Activated CD8-positive, alpha-beta T cell treated with anti-CD3 and anti-CD28 coated beads for 36 hours (primary cell): ENCODE data around the gene CAMSAP2. TPM values are rescaled to one million over a fixed set of nuclear protein-coding genes. Genes with fewer than 3 reads are reported as not detected.
"Not testable (repeated sequence)": the region's sequence is repeated elsewhere in the genome, so short reads cannot be mapped to it uniquely, and the experiment has no call there.

Experiments
- ATAC-seq: fragments of 200-7000 bp; cut with Tn5 transposase; one replicate; pipeline ENCODE4 v1.10.0; 2021; ENCODE audit warnings: mild to moderate bottlenecking, moderate library complexity
- CTCF ChIA-PET: fragments of 350-600 bp; sonication (Branson Sonifier 250); formaldehyde crosslinking; loops from one replicate; lab custom pipeline; 2021; ENCODE audit warnings: antibody characterized with exemption; lab: Charles Lee
- POLR2A ChIA-PET: fragments of 350-600 bp; sonication (Branson Sonifier 250); formaldehyde crosslinking; loops from one replicate; lab custom pipeline; 2021; ENCODE audit warnings: antibody characterized with exemption; lab: Charles Lee
- DNase-seq: peaks from one replicate; pipeline ENCODE4 v3.0.0-alpha.2; 2020
- H3K27ac Mint-ChIP-seq: one replicate; pipeline ENCODE4 v1.8.0; 2021; ENCODE audit warnings: mild to moderate bottlenecking, mixed read lengths
- H3K27me3 Mint-ChIP-seq: one replicate; pipeline ENCODE4 v1.8.0; 2021; ENCODE audit warnings: mixed read lengths
- H3K36me3 Mint-ChIP-seq: one replicate; pipeline ENCODE4 v1.8.0; 2021; ENCODE audit warnings: low read depth, mixed read lengths
- H3K4me1 Mint-ChIP-seq: one replicate; pipeline ENCODE4 v1.8.0; 2021; ENCODE audit warnings: low read depth, mixed read lengths
- H3K4me3 Mint-ChIP-seq: one replicate; pipeline ENCODE4 v1.8.0; 2021; ENCODE audit warnings: mild to moderate bottlenecking, moderate library complexity, mixed read lengths
- H3K9me3 Mint-ChIP-seq: one replicate; pipeline ENCODE4 v1.8.0; 2021; ENCODE audit warnings: mixed read lengths
- intact Hi-C: fragments of 100-400 bp; cut with micrococcal nuclease; formaldehyde crosslinking; loops from one replicate; pipeline ENCODE4 v1.10.0; 2022
- total RNA-seq, 2 experiments: library from RNA; stranded (reverse); gene quantifications; one replicate each; pipeline ENCODE4 v1.2.3, GENCODE V29; 2021
- TF ChIP-seq, protein P1 (sequence below): fragments of 200-600 bp; IDR thresholded peaks from one replicate; pipeline ENCODE4 v1.8.0; 2022; ENCODE audit warnings: antibody characterized with exemption, mild to moderate bottlenecking

Gene CAMSAP2
- total RNA-seq, 2 experiments from 2014 or later: 1.8 to 2.1 TPM

DNA sequence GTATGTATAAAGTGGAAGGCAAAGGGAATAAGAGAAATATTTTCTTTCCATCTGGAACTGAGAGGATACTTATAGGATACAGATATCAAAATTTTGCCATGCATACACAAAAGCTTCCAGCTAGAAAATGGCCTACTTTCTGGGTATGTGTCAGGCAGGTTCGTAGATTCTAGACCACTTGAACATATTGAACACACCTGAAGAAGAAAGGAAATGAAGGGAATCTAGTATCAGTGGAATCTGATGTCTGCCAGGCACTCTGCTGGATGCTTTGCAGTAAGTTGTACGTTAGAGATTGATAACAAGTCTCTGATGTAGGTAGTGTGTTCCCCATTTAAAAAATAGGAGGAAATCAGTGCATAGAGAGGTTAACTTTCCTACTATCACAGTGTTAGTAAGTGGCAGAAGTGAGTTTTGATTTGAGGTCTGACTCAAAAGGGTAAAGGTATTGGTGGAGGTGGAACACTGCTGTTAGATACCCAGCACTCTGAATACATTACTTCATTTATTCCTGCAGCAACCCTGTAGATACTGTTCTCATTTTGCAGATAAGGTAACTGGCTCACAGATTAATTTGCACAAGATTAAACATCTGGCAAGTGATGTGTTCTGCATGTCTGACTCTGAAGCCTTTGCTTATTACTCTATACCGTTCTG is 3.0 kb downstream of the CAMSAP2 start:
- ChIA-PET POLR2A (no interaction called here), CTCF (interaction anchor here (0.8 kb wide), 1 partner anchor 119 kb away, joined by 4 read pairs; no protein-coding TSS in a partner anchor)
- no peaks in the 10 kb centered on the region for H3K36me3 Mint-ChIP-seq
- DNase-seq (no peak), ATAC-seq (no peak)
- peaks cover 33% of the 10 kb centered on the region for H3K4me1 Mint-ChIP-seq
- no peak overlapping the region for H3K4me3 Mint-ChIP-seq
- intact Hi-C loops: loop anchor here (5.0 kb wide), 1 partner anchor 114 kb away; no protein-coding TSS in a partner anchor
- TF ChIP-seq, protein P1, sequence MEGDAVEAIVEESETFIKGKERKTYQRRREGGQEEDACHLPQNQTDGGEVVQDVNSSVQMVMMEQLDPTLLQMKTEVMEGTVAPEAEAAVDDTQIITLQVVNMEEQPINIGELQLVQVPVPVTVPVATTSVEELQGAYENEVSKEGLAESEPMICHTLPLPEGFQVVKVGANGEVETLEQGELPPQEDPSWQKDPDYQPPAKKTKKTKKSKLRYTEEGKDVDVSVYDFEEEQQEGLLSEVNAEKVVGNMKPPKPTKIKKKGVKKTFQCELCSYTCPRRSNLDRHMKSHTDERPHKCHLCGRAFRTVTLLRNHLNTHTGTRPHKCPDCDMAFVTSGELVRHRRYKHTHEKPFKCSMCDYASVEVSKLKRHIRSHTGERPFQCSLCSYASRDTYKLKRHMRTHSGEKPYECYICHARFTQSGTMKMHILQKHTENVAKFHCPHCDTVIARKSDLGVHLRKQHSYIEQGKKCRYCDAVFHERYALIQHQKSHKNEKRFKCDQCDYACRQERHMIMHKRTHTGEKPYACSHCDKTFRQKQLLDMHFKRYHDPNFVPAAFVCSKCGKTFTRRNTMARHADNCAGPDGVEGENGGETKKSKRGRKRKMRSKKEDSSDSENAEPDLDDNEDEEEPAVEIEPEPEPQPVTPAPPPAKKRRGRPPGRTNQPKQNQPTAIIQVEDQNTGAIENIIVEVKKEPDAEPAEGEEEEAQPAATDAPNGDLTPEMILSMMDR: no peak
- peaks cover 5% of the 10 kb centered on the region for H3K27me3 Mint-ChIP-seq
- no peak overlapping the region for H3K27ac Mint-ChIP-seq
- H3K9me3 Mint-ChIP-seq: no peaks in the 10 kb centered on the region

DNA sequence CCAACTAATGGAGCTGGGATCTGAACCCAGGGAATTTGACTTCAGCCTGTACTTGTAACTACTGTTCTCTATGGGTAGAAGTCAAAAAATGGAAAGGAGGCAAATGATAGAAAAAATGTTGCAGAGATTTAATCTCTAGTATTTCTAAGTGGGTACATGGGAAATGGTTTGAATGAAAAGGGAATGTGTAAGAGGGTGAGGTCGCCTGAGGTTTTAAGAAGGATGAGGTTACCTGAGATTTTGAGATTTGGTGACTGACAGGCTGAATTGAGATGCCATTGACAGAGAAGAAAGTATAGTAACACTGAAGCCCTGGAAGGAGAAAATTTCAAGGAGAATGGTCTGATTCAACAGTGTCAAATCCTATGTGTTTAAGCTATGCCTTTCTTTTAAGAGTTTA is 5.5 kb downstream of the CAMSAP2 start:
- Mint-ChIP-seq H3K27me3 (peaks cover 5% of the 10 kb centered on the region), H3K27ac (no peak overlapping the region), H3K9me3 (no peaks in the 10 kb centered on the region), H3K36me3 (no peaks in the 10 kb centered on the region), H3K4me3 (no peak overlapping the region), H3K4me1 (peaks cover 25% of the 10 kb centered on the region)
- intact Hi-C loops: loop anchor here (5.0 kb wide), 1 partner anchor 117 kb away; no protein-coding TSS in a partner anchor
- ChIA-PET POLR2A (interaction anchor here (1.1 kb wide), 1 partner anchor 74 kb away, joined by 3 read pairs; the partner anchor contains the start of gene DDX59), CTCF (interaction anchor here (0.8 kb wide), 1 partner anchor 122 kb away, joined by 4 read pairs; no protein-coding TSS in a partner anchor)
- no peak for ATAC-seq
- TF ChIP-seq, protein P1: no peak
- no peak for DNase-seq

DNA sequence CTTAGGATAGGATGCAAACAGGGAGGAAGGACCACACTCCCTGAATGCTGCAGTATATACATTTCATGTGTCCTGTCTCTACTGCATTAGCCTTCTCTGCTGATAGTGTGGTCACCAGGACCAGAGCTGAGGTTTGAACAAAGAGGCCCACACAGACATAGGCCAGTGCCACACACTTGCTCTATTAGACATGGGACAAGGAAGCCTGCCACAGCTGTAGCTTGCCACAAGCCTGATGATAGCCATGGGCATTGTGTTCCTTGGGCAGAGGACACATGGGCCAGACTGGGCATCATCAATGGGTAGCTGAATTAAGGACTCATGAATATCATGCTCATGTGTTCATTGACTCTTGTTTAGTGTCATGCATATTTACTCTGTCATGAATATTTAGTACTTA is 10.4 kb downstream of the CAMSAP2 start:
- ChIA-PET POLR2A (no interaction called here), CTCF (no interaction called here)
- H3K4me3 Mint-ChIP-seq: no peak overlapping the region
- TF ChIP-seq, protein P1: no peak
- ATAC-seq (no peak), DNase-seq (no peak)
- H3K27ac Mint-ChIP-seq: no peak overlapping the region
- intact Hi-C loops: no loop called here
- H3K9me3 Mint-ChIP-seq: no peaks in the 10 kb centered on the region
- H3K36me3 Mint-ChIP-seq: no peaks in the 10 kb centered on the region
- no peaks in the 10 kb centered on the region for H3K27me3 Mint-ChIP-seq
- peaks cover 11% of the 10 kb centered on the region for H3K4me1 Mint-ChIP-seq

DNA sequence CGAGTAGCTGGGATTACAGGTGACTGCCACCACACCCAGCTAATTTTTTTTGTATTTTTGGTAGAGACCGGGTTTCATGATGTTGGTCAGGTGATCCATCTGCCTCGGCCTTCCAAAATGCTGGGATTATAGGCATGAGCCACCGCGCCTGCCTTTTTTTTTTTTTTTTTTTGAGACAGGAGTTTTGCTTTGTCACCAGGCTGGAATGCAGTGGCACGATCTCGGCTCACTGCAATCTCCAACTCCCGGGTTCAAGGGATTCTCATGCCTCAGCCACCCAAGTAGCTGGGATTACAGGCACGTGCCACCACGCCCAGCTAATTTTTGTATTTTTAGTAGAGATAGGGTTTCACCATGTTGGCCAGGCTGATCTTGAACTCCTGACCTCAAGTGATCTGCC is 12.1 kb downstream of the CAMSAP2 start:
- DNase-seq, intact Hi-C loops, H3K4me1 Mint-ChIP-seq, H3K27ac Mint-ChIP-seq, H3K36me3 Mint-ChIP-seq, H3K27me3 Mint-ChIP-seq, CTCF ChIA-PET, H3K4me3 Mint-ChIP-seq, ATAC-seq, POLR2A ChIA-PET, H3K9me3 Mint-ChIP-seq: not testable (repeated sequence)

DNA sequence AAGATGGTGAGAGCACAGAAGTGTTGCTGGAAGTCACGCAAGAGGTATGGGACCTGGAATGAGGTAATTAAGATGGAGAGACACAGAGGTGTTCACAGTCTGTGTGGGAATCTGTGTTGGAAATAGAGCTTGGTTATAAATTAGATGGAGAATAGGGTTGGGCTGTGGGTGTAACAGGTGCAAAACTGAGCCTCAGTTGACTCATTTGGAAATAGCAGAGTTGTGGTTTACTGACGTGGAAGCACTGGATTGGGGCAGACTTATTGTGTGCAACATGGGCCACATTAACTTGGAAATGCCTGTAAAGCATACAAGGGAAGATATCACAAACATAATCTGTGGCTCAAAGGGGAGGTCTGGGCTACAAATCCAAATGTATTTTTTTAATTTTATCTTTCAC is 13.0 kb downstream of the CAMSAP2 start:
- H3K36me3 Mint-ChIP-seq: no peaks in the 10 kb centered on the region
- TF ChIP-seq, protein P1: no peak
- no peaks in the 10 kb centered on the region for H3K27me3 Mint-ChIP-seq
- no peaks in the 10 kb centered on the region for H3K9me3 Mint-ChIP-seq
- H3K4me1 Mint-ChIP-seq: peaks cover 5% of the 10 kb centered on the region
- intact Hi-C loops: no loop called here
- DNase-seq (peak; percentile 38), ATAC-seq (peak; percentile 77)
- ChIA-PET POLR2A (no interaction called here), CTCF (no interaction called here)
- no peak overlapping the region for H3K27ac Mint-ChIP-seq
- H3K4me3 Mint-ChIP-seq: no peak overlapping the region
